Osteocyte (in vitro differentiated cells): ENCODE results near the gene PRR13. TPM values are rescaled to one million over a fixed set of nuclear protein-coding genes. Genes with fewer than 3 reads are reported as not detected.

Experiments
- DNase-seq: peaks from one replicate; pipeline ENCODE4 v3.0.0; 2021; ENCODE audit warnings: mixed read lengths; ENCODE audit not compliant: unreplicated experiment; ENCODE audit errors: extremely low spot score
- H3K27ac Mint-ChIP-seq: one replicate; pipeline ENCODE4 v1.8.0; 2021; ENCODE audit warnings: mild to moderate bottlenecking, mixed read lengths; ENCODE audit not compliant: unreplicated experiment
- H3K27me3 Mint-ChIP-seq: one replicate; pipeline ENCODE4 v1.8.0; 2021; ENCODE audit warnings: mixed read lengths; ENCODE audit not compliant: unreplicated experiment
- H3K36me3 Mint-ChIP-seq: one replicate; pipeline ENCODE4 v1.8.0; 2021; ENCODE audit warnings: mixed read lengths; ENCODE audit not compliant: unreplicated experiment
- H3K4me1 Mint-ChIP-seq: one replicate; pipeline ENCODE4 v1.8.0; 2021; ENCODE audit warnings: mixed read lengths; ENCODE audit not compliant: unreplicated experiment
- H3K4me3 Mint-ChIP-seq: one replicate; pipeline ENCODE4 v1.8.0; 2021; ENCODE audit warnings: mild to moderate bottlenecking, moderate library complexity, mixed read lengths; ENCODE audit not compliant: unreplicated experiment
- H3K9me3 Mint-ChIP-seq: one replicate; pipeline ENCODE4 v1.8.0; 2021; ENCODE audit warnings: mixed read lengths; ENCODE audit not compliant: unreplicated experiment
- total RNA-seq: library from RNA; stranded (reverse); gene quantifications from 2 replicates; pipeline ENCODE4 v1.2.1, GENCODE V29; 2021
- TF ChIP-seq, protein P1 (sequence below): fragments of 200-600 bp; sonication (generic); IDR thresholded peaks from 2 replicates; pipeline ENCODE4 v1.5.0; 2021; ENCODE audit warnings: antibody characterized with exemption, mild to moderate bottlenecking, moderate library complexity

The PRR13 gene
- total RNA-seq, 1 donor from 2014 or later = 102 TPM

DNA sequence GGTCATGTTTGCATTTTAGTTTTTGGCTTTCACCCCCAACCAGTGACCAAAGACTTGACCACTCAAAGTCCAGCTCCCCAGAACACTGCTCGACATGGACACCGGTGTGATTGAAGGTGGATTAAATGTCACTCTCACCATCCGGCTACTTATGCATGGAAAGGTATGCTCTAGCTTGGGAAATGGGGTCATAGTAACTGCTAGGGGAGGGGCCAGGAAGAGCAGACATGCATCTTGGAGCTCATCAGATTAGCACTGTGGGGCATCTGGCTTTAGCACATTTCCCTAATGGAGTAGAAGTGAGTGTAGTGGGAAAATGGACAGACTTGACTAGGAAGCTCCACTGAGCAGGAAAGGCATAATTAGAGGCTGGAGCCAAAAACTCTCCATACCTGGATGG lies 13.2 kb downstream of the PRR13 start:
- peak overlapping the region; percentile 45 for H3K27ac Mint-ChIP-seq
- H3K27me3 Mint-ChIP-seq = no peaks in the 10 kb centered on the region
- DNase-seq = no peak
- no peaks in the 10 kb centered on the region for H3K9me3 Mint-ChIP-seq
- peaks cover 40% of the 10 kb centered on the region for H3K36me3 Mint-ChIP-seq
- peaks cover 23% of the 10 kb centered on the region for H3K4me1 Mint-ChIP-seq
- TF ChIP-seq, protein P1, sequence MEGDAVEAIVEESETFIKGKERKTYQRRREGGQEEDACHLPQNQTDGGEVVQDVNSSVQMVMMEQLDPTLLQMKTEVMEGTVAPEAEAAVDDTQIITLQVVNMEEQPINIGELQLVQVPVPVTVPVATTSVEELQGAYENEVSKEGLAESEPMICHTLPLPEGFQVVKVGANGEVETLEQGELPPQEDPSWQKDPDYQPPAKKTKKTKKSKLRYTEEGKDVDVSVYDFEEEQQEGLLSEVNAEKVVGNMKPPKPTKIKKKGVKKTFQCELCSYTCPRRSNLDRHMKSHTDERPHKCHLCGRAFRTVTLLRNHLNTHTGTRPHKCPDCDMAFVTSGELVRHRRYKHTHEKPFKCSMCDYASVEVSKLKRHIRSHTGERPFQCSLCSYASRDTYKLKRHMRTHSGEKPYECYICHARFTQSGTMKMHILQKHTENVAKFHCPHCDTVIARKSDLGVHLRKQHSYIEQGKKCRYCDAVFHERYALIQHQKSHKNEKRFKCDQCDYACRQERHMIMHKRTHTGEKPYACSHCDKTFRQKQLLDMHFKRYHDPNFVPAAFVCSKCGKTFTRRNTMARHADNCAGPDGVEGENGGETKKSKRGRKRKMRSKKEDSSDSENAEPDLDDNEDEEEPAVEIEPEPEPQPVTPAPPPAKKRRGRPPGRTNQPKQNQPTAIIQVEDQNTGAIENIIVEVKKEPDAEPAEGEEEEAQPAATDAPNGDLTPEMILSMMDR = no peak
- H3K4me3 Mint-ChIP-seq = peak overlapping the region; percentile 98

DNA sequence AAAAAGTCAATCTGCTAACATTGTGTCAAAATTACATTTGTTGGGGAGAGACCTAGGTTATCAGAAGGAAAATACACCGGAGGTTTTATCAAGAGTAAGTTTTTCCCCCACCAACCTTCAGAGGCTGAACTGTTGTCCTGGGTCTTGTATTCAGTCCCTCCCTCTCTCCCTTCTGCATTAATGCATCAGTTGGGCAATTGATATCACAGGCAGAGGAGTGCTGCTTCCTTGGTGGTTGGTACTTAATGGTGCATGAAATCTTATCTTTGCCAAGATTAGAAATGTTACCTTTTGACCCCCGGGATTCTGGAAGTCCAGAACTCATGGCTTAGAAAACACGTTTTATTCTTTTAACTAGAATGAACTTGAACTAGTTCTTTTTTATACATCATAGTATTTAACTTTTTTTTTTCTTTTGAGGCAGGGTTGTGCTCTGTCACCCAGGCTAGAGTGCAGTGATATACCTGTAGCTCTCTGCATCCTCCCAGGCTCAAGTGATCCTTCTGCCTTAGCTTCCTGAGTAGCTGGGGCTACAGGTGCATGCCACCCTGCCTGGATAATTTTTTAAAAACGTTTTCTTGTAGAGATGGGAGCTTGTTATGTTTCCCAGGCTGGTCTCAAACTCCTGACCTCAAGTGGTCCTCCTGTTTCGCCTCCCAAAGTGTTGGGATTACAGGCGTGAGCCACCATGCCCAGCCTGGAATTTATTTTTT lies 15.3 kb downstream of the PRR13 start:
- TF ChIP-seq, protein P1 = no peak
- DNase-seq = no peak
- Mint-ChIP-seq H3K27ac (no peak overlapping the region), H3K36me3 (peaks cover 59% of the 10 kb centered on the region), H3K9me3 (no peaks in the 10 kb centered on the region), H3K27me3 (no peaks in the 10 kb centered on the region), H3K4me3 (no peak overlapping the region), H3K4me1 (peaks cover 26% of the 10 kb centered on the region)

DNA sequence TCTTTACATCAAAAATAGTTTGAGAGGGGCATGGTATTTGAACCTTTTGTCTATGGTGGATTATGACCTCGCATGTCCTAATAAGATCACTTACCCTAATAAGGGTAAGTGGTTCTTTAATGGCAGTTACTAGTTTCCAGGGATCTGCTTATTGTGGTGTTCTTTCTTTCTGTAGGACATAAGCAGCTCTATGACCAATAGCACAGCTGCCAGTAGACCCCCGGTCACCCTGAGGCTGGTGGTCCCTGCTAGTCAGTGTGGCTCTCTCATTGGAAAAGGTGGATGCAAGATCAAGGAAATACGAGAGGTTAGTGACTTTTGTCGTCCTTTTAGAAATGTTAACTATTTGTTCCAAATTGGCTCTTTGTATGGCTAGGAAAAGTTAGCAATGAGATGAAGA lies 17.6 kb downstream of the PRR13 start:
- peaks cover 73% of the 10 kb centered on the region for H3K36me3 Mint-ChIP-seq

DNA sequence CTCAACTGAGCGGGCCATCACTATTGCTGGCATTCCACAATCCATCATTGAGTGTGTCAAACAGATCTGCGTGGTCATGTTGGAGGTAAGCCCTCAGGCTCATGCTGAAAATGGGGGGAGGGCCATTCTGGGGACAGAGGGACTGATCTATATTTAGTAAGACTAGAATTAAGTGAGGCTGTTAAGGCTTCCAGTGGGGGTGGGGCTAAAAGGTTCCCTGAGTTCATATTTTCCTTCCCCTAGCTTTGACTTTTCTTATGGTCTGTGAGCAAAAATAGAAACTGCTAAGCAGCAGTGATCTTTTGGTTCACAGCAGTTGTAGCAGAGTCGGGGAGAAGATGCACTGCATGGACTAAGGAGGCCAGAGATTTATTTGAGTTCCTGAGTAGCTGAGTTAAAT lies 19.5 kb downstream of the PRR13 start:
- no peak for DNase-seq
- H3K9me3 Mint-ChIP-seq = no peaks in the 10 kb centered on the region
- no peak overlapping the region for H3K4me3 Mint-ChIP-seq
- peaks cover 8% of the 10 kb centered on the region for H3K4me1 Mint-ChIP-seq
- peaks cover 70% of the 10 kb centered on the region for H3K36me3 Mint-ChIP-seq
- H3K27ac Mint-ChIP-seq = no peak overlapping the region
- TF ChIP-seq, protein P1 = no peak
- H3K27me3 Mint-ChIP-seq = no peaks in the 10 kb centered on the region

More for the DNA sequence above, 17.6 kb downstream of the PRR13 start:
- Mint-ChIP-seq H3K9me3 (no peaks in the 10 kb centered on the region), H3K27me3 (no peaks in the 10 kb centered on the region), H3K4me3 (no peak overlapping the region), H3K4me1 (peaks cover 16% of the 10 kb centered on the region), H3K27ac (peak overlapping the region; percentile 47)
- DNase-seq = no peak
- TF ChIP-seq, protein P1 = no peak

DNA sequence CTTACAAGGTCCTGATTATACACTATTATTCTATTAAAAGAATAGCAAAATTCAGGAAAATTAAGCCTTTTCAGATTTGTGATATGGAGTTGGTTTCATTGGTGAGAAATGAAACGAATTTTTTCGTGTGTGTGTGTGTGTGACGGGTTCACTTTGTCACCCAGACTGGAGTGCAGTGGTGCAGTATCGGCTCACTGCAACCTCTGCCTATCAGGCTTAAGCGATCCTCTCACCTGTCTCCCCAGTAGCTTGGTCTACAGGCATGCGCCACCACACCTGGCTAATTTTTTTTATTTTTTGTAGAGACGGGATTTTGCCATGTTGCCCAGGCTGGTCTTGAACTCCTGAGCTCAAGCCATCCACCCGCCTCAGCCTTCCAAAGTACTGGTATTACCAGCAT lies 20.1 kb downstream of the PRR13 start:
- Mint-ChIP-seq H3K27ac (no peak overlapping the region), H3K4me1 (peaks cover 8% of the 10 kb centered on the region), H3K36me3 (peaks cover 72% of the 10 kb centered on the region)

More for the DNA sequence above, 20.1 kb downstream of the PRR13 start:
- DNase-seq = no peak
- H3K4me3 Mint-ChIP-seq = no peak overlapping the region
- H3K27me3 Mint-ChIP-seq = no peaks in the 10 kb centered on the region
- TF ChIP-seq, protein P1 = no peak
- no peaks in the 10 kb centered on the region for H3K9me3 Mint-ChIP-seq
